DND-41 (cell line): ENCODE results near the gene LRRC3.

Experiments
- ATAC-seq: fragments of 200-7000 bp; cut with Tn5 transposase; 3 replicates; pipeline ENCODE4 v1.9.1; 2021; ENCODE audit warnings: low read depth; ENCODE audit not compliant: insufficient read depth
- DNase-seq: peaks from one replicate; pipeline ENCODE4 v3.0.0-alpha.2; 2020
- H2AFZ ChIP-seq: 2 replicates; pipeline ENCODE4 v1.6.0; 2012; ENCODE audit warnings: low read depth, low read length
- H3K27ac ChIP-seq: 2 replicates; pipeline ENCODE4 v1.5.1; 2012; ENCODE audit warnings: low read length, inconsistent platforms
- H3K27me3 ChIP-seq: fragments of 200-600 bp; sonication (generic); 2 replicates; pipeline ENCODE4 v1.6.0; 2012; ENCODE audit warnings: low read length, mild to moderate bottlenecking, inconsistent platforms; ENCODE audit not compliant: insufficient read depth, poor library complexity
- H3K36me3 ChIP-seq: 2 replicates; pipeline ENCODE4 v1.5.1; 2012; ENCODE audit warnings: low read length, inconsistent platforms; ENCODE audit not compliant: insufficient read depth
- H3K4me1 ChIP-seq: 2 replicates; pipeline ENCODE4 v1.5.1; 2012; ENCODE audit warnings: mild to moderate bottlenecking, low read length; ENCODE audit not compliant: insufficient read depth
- H3K4me2 ChIP-seq: 2 replicates; pipeline ENCODE4 v1.6.0; 2012; ENCODE audit warnings: mild to moderate bottlenecking, moderate library complexity, low read length, inconsistent platforms; ENCODE audit not compliant: insufficient read depth
- H3K4me3 ChIP-seq, 2 experiments: fragments of 200-600 bp in 1 of 2; shearing (Covaris generic) in 1 of 2; 2 replicates each; pipeline ENCODE4 v1.5.1; 2012 to 2016; ENCODE audit warnings: inconsistent platforms in 2 of 2, low read length in 2 of 2, mild to moderate bottlenecking in 2 of 2, low read depth in 1 of 2, moderate library complexity in 1 of 2
- H3K79me2 ChIP-seq: 2 replicates; pipeline ENCODE4 v1.6.0; 2012; ENCODE audit warnings: low read length, inconsistent platforms; ENCODE audit not compliant: insufficient read depth
- H3K9ac ChIP-seq: 2 replicates; pipeline ENCODE4 v1.6.0; 2012; ENCODE audit warnings: low read depth, mild to moderate bottlenecking, inconsistent platforms, low read length, moderate library complexity
- H3K9me3 ChIP-seq: 2 replicates; pipeline ENCODE4 v1.5.1; 2012; ENCODE audit warnings: low read length, moderate library complexity, mild to moderate bottlenecking, inconsistent platforms; ENCODE audit not compliant: insufficient read depth, severe bottlenecking
- H4K20me1 ChIP-seq: 2 replicates; pipeline ENCODE4 v1.6.0; 2012; ENCODE audit warnings: low read length; ENCODE audit not compliant: insufficient read depth
- CTCF ChIP-seq: IDR thresholded peaks from 2 replicates; pipeline ENCODE4 v1.5.1; 2012; ENCODE audit warnings: borderline replicate concordance, low read length, moderate library complexity, mild to moderate bottlenecking; ENCODE audit not compliant: poor library complexity, severe bottlenecking; ENCODE audit errors: extremely low read depth
- EZH2 ChIP-seq: IDR thresholded peaks from 3 replicates; pipeline ENCODE4 v1.6.1; 2012; ENCODE audit warnings: borderline replicate concordance, low read depth, mild to moderate bottlenecking, moderate library complexity, low read length, inconsistent platforms; ENCODE audit not compliant: severe bottlenecking

Gene LRRC3

GRCh38 chr21:44477712-44478111 is 22.4 kb downstream of the LRRC3 start:
- ATAC-seq (no peak), DNase-seq (no peak)
- Histone ChIP-seq H3K4me2 (no peak overlapping the region), H3K79me2 (no peaks in the 10 kb centered on the region), H3K27ac (no peak overlapping the region), H2AFZ (no peak overlapping the region), H3K4me1 (no peaks in the 10 kb centered on the region), H3K4me3 (no peak overlapping the region), H3K9ac (no peak overlapping the region), H3K36me3 (no peaks in the 10 kb centered on the region), H3K9me3 (no peaks in the 10 kb centered on the region), H4K20me1 (no peaks in the 10 kb centered on the region), H3K27me3 (no peaks in the 10 kb centered on the region)
- TF ChIP-seq EZH2, result no peak
- TF ChIP-seq CTCF, result no peak

GRCh38 chr21:44478124-44478800 is 23.0 kb downstream of the LRRC3 start:
- no peaks in the 10 kb centered on the region for H3K27me3 ChIP-seq
- H3K4me1 ChIP-seq, result no peaks in the 10 kb centered on the region
- H4K20me1 ChIP-seq, result no peaks in the 10 kb centered on the region
- H3K79me2 ChIP-seq, result no peaks in the 10 kb centered on the region
- no peak overlapping the region for H3K4me3 ChIP-seq
- H3K36me3 ChIP-seq, result no peaks in the 10 kb centered on the region
- no peak overlapping the region for H3K27ac ChIP-seq
- no peak overlapping the region for H3K4me2 ChIP-seq
- no peaks in the 10 kb centered on the region for H3K9me3 ChIP-seq
- DNase-seq (no peak), ATAC-seq (no peak)
- H2AFZ ChIP-seq, result no peak overlapping the region
- TF ChIP-seq CTCF, result no peak
- no peak for TF ChIP-seq EZH2
- H3K9ac ChIP-seq, result no peak overlapping the region

- no peaks in the 10 kb centered on the region for H3K4me1 ChIP-seq
- no peak overlapping the region for H3K9ac ChIP-seq
- no peaks in the 10 kb centered on the region for H3K9me3 ChIP-seq
- DNase-seq, result no peak
- no peaks in the 10 kb centered on the region for H3K79me2 ChIP-seq
- no peak overlapping the region for H3K27ac ChIP-seq
- H3K4me2 ChIP-seq, result no peak overlapping the region
- no peak for TF ChIP-seq EZH2
- TF ChIP-seq CTCF, result no peak
- H3K27me3 ChIP-seq, result no peaks in the 10 kb centered on the region
- no peaks in the 10 kb centered on the region for H3K36me3 ChIP-seq
- H4K20me1 ChIP-seq, result no peaks in the 10 kb centered on the region
- H2AFZ ChIP-seq, result no peak overlapping the region
- H3K4me3 ChIP-seq, result no peak overlapping the region
- ATAC-seq, result no peak
Measured at GRCh38 chr21:44478801-44479167, 23.5 kb downstream of the LRRC3 start.
